Lower lobe of right lung (tissue), 2 donors: ENCODE data around the gene YTHDF2. TPM values are rescaled to one million over a fixed set of nuclear protein-coding genes. Genes with fewer than 3 reads are reported as not detected.

Source experiments
- ATAC-seq, 2 donors: fragments of 200-7000 bp; cut with Tn5 transposase; one replicate each; pipeline ENCODE4 v1.9.1; 2020 to 2022; ENCODE audit warnings: mild to moderate bottlenecking in 2 of 2, moderate library complexity in 2 of 2
- DNase-seq: peaks from one replicate; pipeline ENCODE4 v3.0.0-alpha.2; 2020
- H3K27ac ChIP-seq: fragments of 200-600 bp; one replicate; pipeline ENCODE4 v1.8.0; 2022
- H3K27me3 ChIP-seq: fragments of 200-600 bp; one replicate; pipeline ENCODE4 v1.8.0; 2022; ENCODE audit warnings: low read depth
- H3K36me3 ChIP-seq: fragments of 200-600 bp; one replicate; pipeline ENCODE4 v1.8.0; 2022; ENCODE audit warnings: mild to moderate bottlenecking
- H3K4me1 ChIP-seq: fragments of 200-600 bp; one replicate; pipeline ENCODE4 v1.8.0; 2022
- H3K4me3 ChIP-seq: fragments of 200-600 bp; one replicate; pipeline ENCODE4 v1.8.0; 2022; ENCODE audit warnings: mild to moderate bottlenecking
- H3K9me3 ChIP-seq: fragments of 200-600 bp; one replicate; pipeline ENCODE4 v1.8.0; 2022
- intact Hi-C: fragments of 100-400 bp; cut with DNase I; formaldehyde crosslinking; loops from one replicate; pipeline ENCODE4 v1.11.0; 2022
- total RNA-seq: library from RNA; stranded (reverse); fragmentation: NEBNext Ultra II Directional; extraction: Animal tissue kit (Norgen Biotek cat#: 25700); gene quantifications from one replicate; pipeline ENCODE4 v1.2.1, GENCODE V29; 2021
- TF ChIP-seq, protein P1 (sequence below): fragments of 200-600 bp; IDR thresholded peaks from one replicate; pipeline ENCODE4 v1.8.0; 2022; ENCODE audit warnings: antibody characterized with exemption, mild to moderate bottlenecking
- donor health status: DM: no; HTN: yes; CAD: no; lungs with severe emphysema.

YTHDF2 gene
- total RNA-seq, 1 donor from 2014 or later: 70.9 TPM

DNA sequence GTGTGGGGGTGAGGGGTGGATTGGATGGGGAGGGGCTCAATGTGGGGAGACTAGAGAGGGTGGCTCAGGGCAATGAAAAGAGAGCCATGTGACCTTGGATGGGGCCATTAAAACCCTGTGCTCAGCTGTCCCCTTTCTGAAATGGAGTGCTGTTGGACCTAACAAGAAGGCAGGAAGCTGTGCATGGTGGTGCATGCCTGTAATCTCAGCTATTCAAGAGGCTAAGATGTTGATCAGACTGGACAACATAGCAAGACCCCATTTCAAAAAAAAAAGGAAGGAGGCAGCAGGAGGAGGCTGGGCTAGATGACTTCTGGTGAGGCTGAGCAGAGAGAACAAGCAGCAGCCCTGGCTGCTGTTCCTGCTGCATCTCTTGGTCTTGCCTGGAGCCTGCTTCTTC lies 82.3 kb downstream of the YTHDF2 start:
- intact Hi-C loops: no loop called here
- Histone ChIP-seq H3K4me3 (no peak overlapping the region), H3K27me3 (peaks cover 33% of the 10 kb centered on the region), H3K4me1 (no peaks in the 10 kb centered on the region), H3K27ac (no peak overlapping the region), H3K36me3 (no peaks in the 10 kb centered on the region), H3K9me3 (no peaks in the 10 kb centered on the region)
- TF ChIP-seq, protein P1, sequence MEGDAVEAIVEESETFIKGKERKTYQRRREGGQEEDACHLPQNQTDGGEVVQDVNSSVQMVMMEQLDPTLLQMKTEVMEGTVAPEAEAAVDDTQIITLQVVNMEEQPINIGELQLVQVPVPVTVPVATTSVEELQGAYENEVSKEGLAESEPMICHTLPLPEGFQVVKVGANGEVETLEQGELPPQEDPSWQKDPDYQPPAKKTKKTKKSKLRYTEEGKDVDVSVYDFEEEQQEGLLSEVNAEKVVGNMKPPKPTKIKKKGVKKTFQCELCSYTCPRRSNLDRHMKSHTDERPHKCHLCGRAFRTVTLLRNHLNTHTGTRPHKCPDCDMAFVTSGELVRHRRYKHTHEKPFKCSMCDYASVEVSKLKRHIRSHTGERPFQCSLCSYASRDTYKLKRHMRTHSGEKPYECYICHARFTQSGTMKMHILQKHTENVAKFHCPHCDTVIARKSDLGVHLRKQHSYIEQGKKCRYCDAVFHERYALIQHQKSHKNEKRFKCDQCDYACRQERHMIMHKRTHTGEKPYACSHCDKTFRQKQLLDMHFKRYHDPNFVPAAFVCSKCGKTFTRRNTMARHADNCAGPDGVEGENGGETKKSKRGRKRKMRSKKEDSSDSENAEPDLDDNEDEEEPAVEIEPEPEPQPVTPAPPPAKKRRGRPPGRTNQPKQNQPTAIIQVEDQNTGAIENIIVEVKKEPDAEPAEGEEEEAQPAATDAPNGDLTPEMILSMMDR: no peak
- ATAC-seq (no peak), DNase-seq (no peak)

Other genes with a start within 250 kb of the YTHDF2 start
- 29.1 TPM for gene RCC1, start 230.9 kb upstream of the YTHDF2 start, total RNA-seq
- 26.3 TPM for gene TRNAU1AP, start 183.9 kb upstream of the YTHDF2 start, total RNA-seq
- 7.0 TPM for gene RAB42, start 144.7 kb upstream of the YTHDF2 start, total RNA-seq
- gene TAF12, start 93.9 kb upstream of the YTHDF2 start, total RNA-seq: 21.8 TPM
- gene RNU11, start 88.3 kb upstream of the YTHDF2 start, total RNA-seq: not detected
- gene GMEB1, start 68.2 kb upstream of the YTHDF2 start, total RNA-seq: 14.2 TPM
- not detected for gene OPRD1, start 75.2 kb downstream of the YTHDF2 start, total RNA-seq
- gene EPB41, start 177.6 kb downstream of the YTHDF2 start, total RNA-seq: 58.6 TPM